Peyer's patch (tissue), 4 donors: ENCODE measurements around the gene EXOC4.

Experiments used
- POLR2A ChIP-seq, 2 donors: fragments of 450-650 bp; IDR thresholded peaks; one replicate each; pipeline ENCODE4 v1.5.1; 2017; ENCODE audit warnings: antibody characterized with exemption in 2 of 2, mild to moderate bottlenecking in 2 of 2, moderate library complexity in 2 of 2
- TF ChIP-seq, protein P1 (sequence below), 6 experiments: fragments of 450-650 bp in 4 of 6; fragments of 200-600 bp in 2 of 6; sonication (generic) in 1 of 6; IDR thresholded peaks; one replicate each; pipeline ENCODE4 v1.5.1; 2017 to 2019; ENCODE audit warnings: antibody characterized with exemption in 6 of 6, mild to moderate bottlenecking in 3 of 6, moderate library complexity in 1 of 6

DNA sequence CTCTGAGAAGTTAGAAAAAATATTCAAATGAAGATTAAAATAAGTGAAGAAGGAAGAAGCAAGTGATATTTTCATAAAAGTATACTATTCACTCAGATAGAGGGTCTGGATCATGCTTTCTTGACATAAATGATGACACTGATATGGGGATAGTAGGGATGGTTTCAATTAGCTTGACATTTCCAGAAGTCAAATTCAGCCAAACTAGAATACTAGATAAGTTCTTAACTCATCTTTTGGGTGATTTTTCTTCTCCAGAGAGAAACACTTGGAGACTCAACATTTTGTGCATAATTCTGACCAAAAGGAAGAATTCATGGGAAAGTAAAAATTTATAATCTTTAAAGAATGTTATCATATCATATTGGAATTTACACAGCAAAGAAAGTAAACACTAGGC lies 722.3 kb downstream of the EXOC4 start:
- TF ChIP-seq, protein P1, sequence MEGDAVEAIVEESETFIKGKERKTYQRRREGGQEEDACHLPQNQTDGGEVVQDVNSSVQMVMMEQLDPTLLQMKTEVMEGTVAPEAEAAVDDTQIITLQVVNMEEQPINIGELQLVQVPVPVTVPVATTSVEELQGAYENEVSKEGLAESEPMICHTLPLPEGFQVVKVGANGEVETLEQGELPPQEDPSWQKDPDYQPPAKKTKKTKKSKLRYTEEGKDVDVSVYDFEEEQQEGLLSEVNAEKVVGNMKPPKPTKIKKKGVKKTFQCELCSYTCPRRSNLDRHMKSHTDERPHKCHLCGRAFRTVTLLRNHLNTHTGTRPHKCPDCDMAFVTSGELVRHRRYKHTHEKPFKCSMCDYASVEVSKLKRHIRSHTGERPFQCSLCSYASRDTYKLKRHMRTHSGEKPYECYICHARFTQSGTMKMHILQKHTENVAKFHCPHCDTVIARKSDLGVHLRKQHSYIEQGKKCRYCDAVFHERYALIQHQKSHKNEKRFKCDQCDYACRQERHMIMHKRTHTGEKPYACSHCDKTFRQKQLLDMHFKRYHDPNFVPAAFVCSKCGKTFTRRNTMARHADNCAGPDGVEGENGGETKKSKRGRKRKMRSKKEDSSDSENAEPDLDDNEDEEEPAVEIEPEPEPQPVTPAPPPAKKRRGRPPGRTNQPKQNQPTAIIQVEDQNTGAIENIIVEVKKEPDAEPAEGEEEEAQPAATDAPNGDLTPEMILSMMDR (IDR thresholded peaks at IDR 0.05) = no peak
- TF ChIP-seq POLR2A (IDR thresholded peaks at IDR 0.05) = no peak
